SK-N-MC (cell line): Measurements from ENCODE around the gene BEGAIN.

Experiments
- DNase-seq: peaks from one replicate; pipeline ENCODE4 v3.0.0-alpha.2; 2011; ENCODE audit warnings: low read depth, low spot score
- H3K27ac ChIP-seq: fragments of 200-600 bp; sonication (generic); 2 replicates; pipeline ENCODE4 v1.5.1; 2016; ENCODE audit warnings: mixed run types
- H3K36me3 ChIP-seq: fragments of 200-600 bp; sonication (generic); 2 replicates; pipeline ENCODE4 v1.6.1; 2017; ENCODE audit warnings: antibody characterized with exemption, low read length, mixed read lengths; ENCODE audit not compliant: insufficient read depth
- H3K4me3 ChIP-seq: fragments of 200-600 bp; sonication (generic); 2 replicates; pipeline ENCODE4 v1.5.1; 2016
- H3K9ac ChIP-seq: fragments of 200-600 bp; sonication (generic); 2 replicates; pipeline ENCODE4 v1.8.0; 2017; ENCODE audit warnings: mixed run types, mixed read lengths; ENCODE audit not compliant: insufficient read length
- H3K9me3 ChIP-seq: fragments of 200-600 bp; sonication (generic); 2 replicates; pipeline ENCODE4 v1.6.1; 2017; ENCODE audit warnings: low read depth, mild to moderate bottlenecking, antibody characterized with exemption, low read length, moderate library complexity, mixed read lengths
- EZH2 ChIP-seq: fragments of 200-600 bp; sonication (generic); IDR thresholded peaks from one replicate; pipeline ENCODE4 v1.6.1; 2017; ENCODE audit warnings: antibody characterized with exemption
- FOXP2 ChIP-seq: optimal IDR thresholded peaks from 2 replicates; pipeline ENCODE3; 2011; ENCODE audit warnings: mild to moderate bottlenecking, moderate library complexity; ENCODE audit not compliant: insufficient read depth; ENCODE audit errors: extremely low read length, control extremely low read depth
- POLR2AphosphoS5 ChIP-seq: IDR thresholded peaks from 2 replicates; pipeline ENCODE4 v1.6.1; 2012; ENCODE audit warnings: mild to moderate bottlenecking, low read depth, low read length, borderline replicate concordance

BEGAIN gene

GRCh38 chr14:100554696-100555320 is 32.4 kb downstream of the BEGAIN start:
- no peak for TF ChIP-seq POLR2AphosphoS5
- TF ChIP-seq EZH2, result no peak
- TF ChIP-seq FOXP2, result no peak
- no peak for DNase-seq
- Histone ChIP-seq H3K9ac (no peak overlapping the region), H3K4me3 (no peak overlapping the region), H3K27ac (no peak overlapping the region), H3K9me3 (no peaks in the 10 kb centered on the region), H3K36me3 (no peaks in the 10 kb centered on the region)

DNA sequence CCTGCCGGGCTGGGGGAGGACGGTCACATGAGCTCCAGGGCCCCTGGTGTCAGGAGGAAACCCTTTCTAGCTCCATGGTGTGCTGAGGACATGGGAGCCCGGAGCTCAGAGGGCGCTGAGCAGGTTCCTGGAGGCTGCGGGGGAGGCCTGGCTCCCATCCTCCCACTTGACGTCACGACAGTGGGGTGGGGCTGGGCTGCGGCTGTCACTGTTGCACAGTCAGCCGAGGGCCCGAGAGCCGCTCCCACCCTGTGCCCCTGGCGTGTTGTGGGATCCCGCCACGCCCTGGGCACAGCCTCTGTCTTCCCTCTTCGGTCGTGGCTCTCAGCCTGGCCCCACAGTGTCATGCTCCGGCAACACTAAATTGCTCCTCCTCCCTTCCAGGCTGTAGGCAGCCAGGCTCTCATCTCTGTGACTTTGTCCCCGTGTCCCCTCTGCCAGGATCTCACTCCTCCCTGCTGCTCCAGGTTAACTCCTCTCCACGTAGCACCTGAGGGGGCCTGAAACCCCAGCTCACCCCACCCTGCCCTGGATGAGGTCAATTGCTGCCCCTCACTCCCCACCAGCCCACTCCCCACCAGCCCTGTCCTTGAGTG is 33.0 kb downstream of the BEGAIN start:
- TF ChIP-seq POLR2AphosphoS5 (no peak), FOXP2 (no peak), EZH2 (no peak)
- Histone ChIP-seq H3K36me3 (no peaks in the 10 kb centered on the region), H3K4me3 (0 out of 2 replicates have a peak overlapping the region, but pooled peaks have one; percentile 43), H3K9ac (no peak overlapping the region), H3K9me3 (no peaks in the 10 kb centered on the region), H3K27ac (no peak overlapping the region)
- no peak for DNase-seq

DNA sequence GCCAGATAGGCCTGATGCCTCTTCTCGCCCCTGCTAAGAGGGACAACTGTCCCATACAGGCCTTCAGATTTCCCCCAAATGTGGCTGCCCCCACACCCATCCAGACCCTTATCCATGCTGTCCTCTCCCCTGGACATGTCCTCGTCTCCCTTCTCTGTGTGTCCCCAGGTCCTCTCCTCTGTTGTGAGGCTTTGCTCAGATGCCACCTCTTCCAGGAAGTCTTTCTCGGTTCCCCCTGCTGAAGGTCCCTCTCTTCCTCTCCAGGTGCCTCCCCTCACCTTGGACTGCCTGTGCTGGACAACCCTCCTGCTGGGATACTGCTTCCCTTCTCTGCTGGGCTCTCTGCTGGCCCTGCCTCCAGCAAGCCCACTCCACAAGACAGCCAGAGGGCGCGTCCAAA is 33.7 kb downstream of the BEGAIN start:
- Histone ChIP-seq H3K36me3 (no peaks in the 10 kb centered on the region), H3K4me3 (no peak overlapping the region), H3K27ac (no peak overlapping the region), H3K9me3 (no peaks in the 10 kb centered on the region), H3K9ac (no peak overlapping the region)
- TF ChIP-seq POLR2AphosphoS5 (no peak), FOXP2 (no peak), EZH2 (no peak)
- DNase-seq, result no peak

DNA sequence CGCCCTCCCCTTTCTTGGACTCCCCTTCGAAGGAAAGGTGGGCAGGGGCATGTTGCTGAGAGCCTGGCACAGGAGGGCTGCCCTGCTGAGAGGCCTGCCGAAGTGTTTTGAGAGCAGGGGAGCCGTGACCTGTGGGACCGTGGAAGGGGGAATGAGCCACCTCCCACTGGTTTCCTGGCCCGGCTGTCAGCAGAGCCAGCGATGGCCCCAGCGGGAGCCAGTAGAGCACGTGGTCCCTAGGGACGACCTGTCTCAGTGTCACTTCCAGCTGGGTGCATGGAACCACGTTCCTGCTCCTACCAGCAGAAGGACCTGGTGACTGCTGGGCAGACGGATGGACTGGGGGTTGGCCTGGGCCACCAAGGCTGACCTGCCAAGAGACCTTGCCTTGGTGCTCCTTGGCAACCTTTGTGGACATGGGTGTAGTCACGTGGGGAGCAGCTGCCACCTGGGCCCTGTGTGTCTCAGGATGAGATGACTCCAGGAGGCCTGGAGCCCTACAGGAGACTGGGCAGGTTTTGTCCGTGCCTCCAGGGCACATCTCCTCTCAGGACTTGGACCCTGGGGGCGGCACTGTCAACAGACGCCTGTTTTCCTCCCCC is 34.6 kb downstream of the BEGAIN start:
- TF ChIP-seq FOXP2, result no peak
- no peak for TF ChIP-seq EZH2
- no peak for TF ChIP-seq POLR2AphosphoS5
- Histone ChIP-seq H3K9me3 (no peaks in the 10 kb centered on the region), H3K4me3 (no peak overlapping the region), H3K9ac (no peak overlapping the region), H3K36me3 (no peaks in the 10 kb centered on the region), H3K27ac (no peak overlapping the region)
- no peak for DNase-seq

DNA sequence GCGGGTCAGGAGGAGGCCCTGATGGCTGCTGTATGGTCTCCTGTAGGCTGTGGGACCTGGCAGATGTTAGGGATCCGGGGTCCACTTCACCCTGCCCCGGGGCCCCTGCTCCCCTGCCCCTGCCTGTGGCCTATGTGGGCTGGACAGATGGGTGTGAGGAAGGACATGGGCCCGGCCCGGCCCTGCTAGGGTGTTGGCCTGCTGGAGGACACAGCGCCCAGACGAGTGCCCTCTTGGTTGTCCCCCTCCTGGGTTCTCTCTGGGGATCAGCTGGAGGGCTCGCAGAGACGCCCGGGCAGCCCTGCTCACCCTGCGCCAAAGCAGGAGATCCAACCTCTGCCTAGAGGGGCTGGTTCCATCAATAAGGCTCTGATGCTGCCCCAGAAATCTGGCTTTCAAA is 36.2 kb downstream of the BEGAIN start:
- no peaks in the 10 kb centered on the region for H3K9me3 ChIP-seq
- no peak overlapping the region for H3K9ac ChIP-seq
- no peak overlapping the region for H3K27ac ChIP-seq
- no peak for TF ChIP-seq POLR2AphosphoS5
- TF ChIP-seq FOXP2, result no peak
- TF ChIP-seq EZH2, result no peak
- no peaks in the 10 kb centered on the region for H3K36me3 ChIP-seq
- H3K4me3 ChIP-seq, result no peak overlapping the region
- no peak for DNase-seq

- H3K36me3 ChIP-seq, result no peaks in the 10 kb centered on the region
- TF ChIP-seq POLR2AphosphoS5 (no peak), FOXP2 (no peak)
- DNase-seq, result no peak
- H3K9me3 ChIP-seq, result no peaks in the 10 kb centered on the region
- no peak overlapping the region for H3K27ac ChIP-seq
- no peak overlapping the region for H3K4me3 ChIP-seq
- H3K9ac ChIP-seq, result no peak overlapping the region
These were observed 37.2 kb downstream of the BEGAIN start for GRCh38 chr14:100549834-100550625.

GRCh38 chr14:100548939-100549338 is 38.3 kb downstream of the BEGAIN start:
- Histone ChIP-seq H3K4me3 (no peak overlapping the region), H3K36me3 (no peaks in the 10 kb centered on the region), H3K9ac (no peak overlapping the region), H3K9me3 (no peaks in the 10 kb centered on the region), H3K27ac (no peak overlapping the region)
- TF ChIP-seq EZH2 (no peak), FOXP2 (no peak), POLR2AphosphoS5 (no peak)
- no peak for DNase-seq

DNA sequence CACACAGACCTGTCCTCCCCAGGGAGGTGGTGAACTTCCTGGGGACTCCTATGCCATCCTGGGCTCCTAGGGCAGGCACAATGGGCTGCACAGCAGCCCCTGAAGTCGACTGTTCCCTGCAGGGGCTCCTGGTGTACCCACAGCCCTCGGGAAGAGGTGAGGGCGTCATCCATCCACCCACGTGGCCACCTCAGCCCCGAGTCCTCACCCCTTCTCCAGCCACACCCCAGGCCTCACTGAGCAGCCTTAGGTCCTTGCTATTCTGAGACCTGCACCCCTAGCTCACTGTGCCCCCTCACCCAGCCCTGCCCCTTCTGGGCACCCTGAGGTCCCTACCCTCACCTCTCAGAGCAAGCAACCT is 38.9 kb downstream of the BEGAIN start:
- H3K27ac ChIP-seq, result no peak overlapping the region
- TF ChIP-seq FOXP2 (no peak), EZH2 (no peak), POLR2AphosphoS5 (no peak)

More for the DNA sequence above, 38.9 kb downstream of the BEGAIN start:
- Histone ChIP-seq H3K9ac (no peak overlapping the region), H3K36me3 (no peaks in the 10 kb centered on the region), H3K4me3 (no peak overlapping the region), H3K9me3 (no peaks in the 10 kb centered on the region)
- DNase-seq, result no peak
